ENCODE results near the gene MEGF8. TPM values are rescaled to one million over a fixed set of nuclear protein-coding genes. Genes with fewer than 3 reads are reported as not detected.

The MEGF8 gene
- total and polyA plus RNA-seq, 2 of the 8 experiments (the other 6 are each of a cell fraction or from before 2014, with no cell fraction given): 13.0 to 23.7 TPM

DNA sequence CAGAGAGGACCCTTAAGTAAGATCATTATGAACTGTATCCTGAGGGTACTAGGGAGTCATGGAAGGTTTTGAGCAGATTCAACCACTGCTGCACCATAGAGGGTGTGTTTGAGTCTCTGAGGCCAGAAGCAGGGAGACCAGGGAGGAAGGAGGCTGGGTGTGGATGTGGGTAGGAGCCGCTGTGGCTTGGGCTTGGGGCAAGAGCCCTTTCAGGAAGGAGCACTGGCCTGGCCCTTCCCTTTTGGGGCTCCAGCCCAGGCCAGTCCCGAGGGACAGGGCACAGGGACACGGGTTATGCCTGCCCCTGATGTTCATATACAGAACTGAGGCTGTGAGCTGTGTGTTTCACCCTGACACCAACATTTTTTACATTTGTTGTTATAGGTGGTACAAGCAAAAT, 49.2 kb upstream of the MEGF8 start:
- Histone ChIP-seq H3K36me3 (ENCODE audit: control insufficient read depth in 2 of 4, insufficient read depth in 4 of 4, low read length in 3 of 4) (peaks cover 0 to 15% (median 5%) of the 10 kb centered on the region in 4 experiments; a peak in 2 of 8 replicates), H4K5ac (ENCODE audit: insufficient read length, low read depth, low read length) (no peak overlapping the region), H3K4me2 (ENCODE audit: insufficient read depth in 1 of 2, low read depth in 2 of 2, low read length in 2 of 2) (no peak overlapping the region), H4K20me1 (replicated peaks in 1 of 2; ENCODE audit: control insufficient read depth in 1 of 2, insufficient read depth in 2 of 2, low read length in 2 of 2) (peaks cover 0 to 10% of the 10 kb centered on the region in 2 experiments), H4K8ac (ENCODE audit: extremely low read depth, insufficient read depth, low read length) (no peak overlapping the region), H2BK12ac (ENCODE audit: low read depth, low read length) (no peak overlapping the region), H2BK120ac (replicated peaks; ENCODE audit: low read depth, low read length) (no peak overlapping the region), H2BK15ac (ENCODE audit: low read length) (no peak overlapping the region), H3K79me1 (ENCODE audit: low read depth, low read length) (peaks cover 2% of the 10 kb centered on the region), H2AK5ac (ENCODE audit: low read depth, low read length) (no peak overlapping the region), H3K23ac (ENCODE audit: insufficient read length) (no peak overlapping the region), H3K79me2 (ENCODE audit: control insufficient read depth in 1 of 2, insufficient read depth in 2 of 2, low read length in 2 of 2) (peaks cover 0 to 4% of the 10 kb centered on the region in 2 experiments; a peak in 1 of 4 replicates), H3K4me1 (replicated peaks in 1 of 4; ENCODE audit: control insufficient read depth in 3 of 4, insufficient read depth in 4 of 4, low read length in 3 of 4) (peaks cover 0 to 12% (median 3%) of the 10 kb centered on the region in 4 experiments; a peak in 5 of 7 replicates), H3K27me3 (replicated peaks in 1 of 4; ENCODE audit: control insufficient read depth in 3 of 4, extremely low read depth in 1 of 4, insufficient read depth in 3 of 4, low read length in 3 of 4) (no peaks in the 10 kb centered on the region), H4K91ac (replicated peaks; ENCODE audit: insufficient read length, low read length) (no peak overlapping the region), H3K9me3 (ENCODE audit: insufficient read depth in 2 of 2, low read depth in 1 of 2, low read length in 1 of 2) (no peaks in the 10 kb centered on the region), H3K27ac (ENCODE audit: low read depth, low read length) (no peak overlapping the region), H3K14ac (ENCODE audit: insufficient read length) (no peak overlapping the region), H2AFZ (ENCODE audit: low read length) (no peak overlapping the region), H2BK5ac (ENCODE audit: low read depth, low read length) (no peak overlapping the region), H3K56ac (replicated peaks; ENCODE audit: insufficient read length, low read depth, low read length) (no peak overlapping the region), H2BK20ac (ENCODE audit: low read length) (no peak overlapping the region), H3K9ac (replicated peaks in 1 of 4; ENCODE audit: extremely low read depth in 1 of 4, low read depth in 3 of 4, low read length in 3 of 4) (no peak overlapping the region), H3K4me3 (ENCODE audit: extremely low read depth in 1 of 4, insufficient read depth in 2 of 4, low read depth in 3 of 4, low read length in 4 of 4) (no peak overlapping the region), H3K4ac (replicated peaks; ENCODE audit: insufficient read length, low read depth, low read length) (no peak overlapping the region), H3K23me2 (ENCODE audit: low read depth, low read length) (peaks cover 7% of the 10 kb centered on the region; the same call in 1 of the 2 replicates), H3K18ac (ENCODE audit: extremely low read depth, low read length) (no peak overlapping the region)
- DNase-seq (ENCODE audit: low read depth in 1 of 2, low spot score in 2 of 2) (no peak), FAIRE-seq (no peak)
- 93% methylated on average over 3 of the region's 3 CpGs; no CpG with 5 or more reads in 1 of the 2 experiments for WGBS, 2 experiments (ENCODE audit: extremely low coverage in 1 of 2, insufficient coverage in 1 of 2, insufficient read length in 1 of 2, insufficient replicate concordance in 2 of 2, low coverage in 1 of 2, low lambda C conversion rate in 2 of 2, missing lambda C conversion rate in 1 of 2)
- POLR2A ChIA-PET (ENCODE audit: partially characterized antibody): interaction anchor here (1.2 kb wide), 1 partner anchor 18 kb away, joined by 3 read pairs; no protein-coding TSS in a partner anchor
- TF ChIP-seq EZH2 (IDR thresholded peaks at IDR 0.05; ENCODE audit: low read depth, low read length, severe bottlenecking) (no peak), CHD1 (IDR thresholded peaks at IDR 0.05; ENCODE audit: low read depth, low read length) (no peak), TAF7 (optimal IDR thresholded peaks at IDR 0.05; ENCODE audit: borderline replicate concordance, low read depth, low read length) (no peak), GTF2F1 (IDR thresholded peaks at IDR 0.05; ENCODE audit: borderline replicate concordance, low read depth, low read length) (no peak)
- CTCF ChIA-PET (ENCODE audit: partially characterized antibody): interaction anchor here (4.8 to 7.4 kb wide), 3 partner anchors 17 to 29 kb away, joined by 42 to 260 read pairs (median 55); partner anchors contain the start of genes ERF and GSK3A
